ENCODE results near the gene LHX4.

Gene LHX4

GRCh38 chr1:180229483-180230415 is at the start of gene LHX4:
LHX4 (plus strand) TSS chr1:180230264; CDS start chr1:180230530, 266 bp downstream.
- peak; percentile 87 for DNase-seq (ENCODE audit: low read depth, low spot score)

- no peak for DNase-seq (ENCODE audit: low read depth, low spot score)
Measured at GRCh38 chr1:180181048-180181447, 49.0 kb upstream of the LHX4 start.

- DNase-seq (ENCODE audit: low read depth, low spot score): no peak
Measured at GRCh38 chr1:180181996-180182642, 47.9 kb upstream of the LHX4 start.

- no peak for DNase-seq (ENCODE audit: low read depth, low spot score)
Measured at GRCh38 chr1:180182643-180183311, 47.3 kb upstream of the LHX4 start.

GRCh38 chr1:180183426-180183825 is 46.6 kb upstream of the LHX4 start:
- no peak for DNase-seq (ENCODE audit: low read depth, low spot score)

- DNase-seq (ENCODE audit: low read depth, low spot score): no peak
Measured at GRCh38 chr1:180184041-180184440, 46.0 kb upstream of the LHX4 start.

- no peak for DNase-seq (ENCODE audit: low read depth, low spot score)
Measured at GRCh38 chr1:180185281-180185680, 44.8 kb upstream of the LHX4 start.

GRCh38 chr1:180185971-180186645 is 44.0 kb upstream of the LHX4 start:
- no peak for DNase-seq (ENCODE audit: low read depth, low spot score)

- no peak for DNase-seq (ENCODE audit: low read depth, low spot score)
Measured at GRCh38 chr1:180186831-180187230, 43.2 kb upstream of the LHX4 start.

GRCh38 chr1:180187626-180188025 is 42.4 kb upstream of the LHX4 start:
- no peak for DNase-seq (ENCODE audit: low read depth, low spot score)

GRCh38 chr1:180188091-180188506 is 42.0 kb upstream of the LHX4 start:
- peak; percentile 80 for DNase-seq (ENCODE audit: low read depth, low spot score)

- DNase-seq (ENCODE audit: low read depth, low spot score): no peak
Measured at GRCh38 chr1:180188684-180189175, 41.3 kb upstream of the LHX4 start.

GRCh38 chr1:180190091-180190490 is 40.0 kb upstream of the LHX4 start:
- DNase-seq (ENCODE audit: low read depth, low spot score): no peak

GRCh38 chr1:180192172-180192571 is 37.9 kb upstream of the LHX4 start:
- no peak for DNase-seq (ENCODE audit: low read depth, low spot score)

GRCh38 chr1:180193141-180194047 is 36.7 kb upstream of the LHX4 start:
- no peak for DNase-seq (ENCODE audit: low read depth, low spot score)

- no peak for DNase-seq (ENCODE audit: low read depth, low spot score)
Measured at GRCh38 chr1:180194048-180194425, 36.0 kb upstream of the LHX4 start.

GRCh38 chr1:180194546-180195207 is 35.4 kb upstream of the LHX4 start:
- peak; percentile 21 for DNase-seq (ENCODE audit: low read depth, low spot score)

- no peak for DNase-seq (ENCODE audit: low read depth, low spot score)
Measured at GRCh38 chr1:180195401-180195800, 34.7 kb upstream of the LHX4 start.

GRCh38 chr1:180195916-180196315 is 34.1 kb upstream of the LHX4 start:
- no peak for DNase-seq (ENCODE audit: low read depth, low spot score)

GRCh38 chr1:180196436-180197003 is 33.5 kb upstream of the LHX4 start:
- no peak for DNase-seq (ENCODE audit: low read depth, low spot score)

Measured in ELF-1 (cell line).